GM21423 (cell line): ENCODE measurements around the gene ERCC3.
"Not testable (repeated sequence)": the region's sequence is repeated elsewhere in the genome, so short reads cannot be mapped to it uniquely, and the experiment has no call there.

Source experiments
- ATAC-seq: cut with Tn5 transposase; IDR thresholded peaks from one replicate; pipeline ENCODE4 v1.9.1; 2021; ENCODE audit warnings: mild to moderate bottlenecking, moderate library complexity; ENCODE audit not compliant: unreplicated experiment

The ERCC3 gene

DNA sequence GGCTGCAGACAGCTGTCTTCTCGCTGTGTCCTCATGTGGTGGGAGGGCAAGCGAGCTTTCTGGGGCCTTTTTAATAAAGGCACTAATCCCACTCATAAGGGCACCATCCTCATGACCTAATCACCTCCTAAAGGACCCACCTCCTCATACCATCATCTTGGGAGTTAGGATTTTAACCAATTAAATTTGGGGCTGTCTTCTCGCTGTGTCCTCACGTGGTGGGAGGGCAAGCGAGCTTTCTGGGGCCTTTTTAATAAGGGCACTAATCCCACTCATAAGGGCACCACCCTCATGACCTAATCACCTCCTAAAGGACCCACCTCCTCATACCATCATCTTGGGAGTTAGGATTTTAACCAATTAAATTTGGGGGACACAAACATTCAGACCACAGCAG is 66.7 kb downstream of the ERCC3 start:
- not testable (repeated sequence) for ATAC-seq

DNA sequence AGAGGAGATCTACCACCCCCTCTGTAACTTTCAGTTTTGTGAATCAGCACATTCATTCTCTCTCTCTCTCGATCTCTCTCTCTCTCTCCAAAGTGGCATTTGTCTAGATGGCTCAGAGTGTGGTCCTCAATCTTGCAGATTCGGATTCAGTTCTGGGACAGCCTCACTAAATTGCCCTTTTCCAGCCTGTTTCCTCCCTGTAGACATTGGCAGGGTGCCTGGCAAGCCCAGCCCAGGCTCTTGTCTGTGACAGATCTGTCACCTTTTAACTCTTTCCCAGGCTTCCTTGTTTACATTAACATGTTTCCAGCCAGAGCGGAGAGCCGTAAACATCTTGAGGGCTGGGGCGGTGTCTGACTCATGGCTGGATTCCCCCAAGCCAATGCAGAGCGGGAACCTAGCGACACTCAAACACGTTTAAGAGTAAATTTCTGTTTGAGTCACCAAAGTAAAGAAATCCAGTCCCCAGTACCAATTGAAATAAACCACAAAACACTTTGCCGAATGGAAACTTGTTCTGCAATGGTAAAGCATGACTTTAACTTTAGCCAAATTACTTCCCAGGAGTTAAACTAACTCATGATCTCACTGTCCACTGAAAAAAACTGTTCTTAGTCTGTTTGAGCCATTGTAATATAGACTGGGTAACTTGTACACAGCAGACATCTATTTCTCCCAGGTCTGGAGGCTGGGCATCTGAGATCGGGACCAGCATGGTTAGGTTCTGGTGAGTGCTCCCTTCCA is 67.3 kb downstream of the ERCC3 start:
- ATAC-seq: peak; percentile 71

DNA sequence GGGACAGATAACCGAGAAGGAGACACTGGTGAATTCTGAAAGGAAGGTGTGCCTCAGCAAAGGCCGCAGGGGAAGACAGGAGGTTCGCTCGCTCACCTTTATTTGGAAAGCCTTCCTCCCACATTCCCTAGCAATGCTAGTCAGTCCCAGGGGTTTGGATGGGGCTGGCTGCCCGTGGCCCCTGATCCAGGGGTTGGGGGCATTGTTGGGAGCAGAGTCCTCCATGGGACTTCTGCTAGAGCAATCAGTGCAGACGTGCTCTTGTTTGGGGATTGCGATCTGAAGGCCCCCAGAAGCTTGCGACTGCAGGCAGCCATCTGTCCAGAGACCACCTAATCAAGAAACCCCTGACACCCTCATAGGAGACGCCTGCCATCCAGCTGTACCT is 67.8 kb downstream of the ERCC3 start:
- ATAC-seq: peak; percentile 16

DNA sequence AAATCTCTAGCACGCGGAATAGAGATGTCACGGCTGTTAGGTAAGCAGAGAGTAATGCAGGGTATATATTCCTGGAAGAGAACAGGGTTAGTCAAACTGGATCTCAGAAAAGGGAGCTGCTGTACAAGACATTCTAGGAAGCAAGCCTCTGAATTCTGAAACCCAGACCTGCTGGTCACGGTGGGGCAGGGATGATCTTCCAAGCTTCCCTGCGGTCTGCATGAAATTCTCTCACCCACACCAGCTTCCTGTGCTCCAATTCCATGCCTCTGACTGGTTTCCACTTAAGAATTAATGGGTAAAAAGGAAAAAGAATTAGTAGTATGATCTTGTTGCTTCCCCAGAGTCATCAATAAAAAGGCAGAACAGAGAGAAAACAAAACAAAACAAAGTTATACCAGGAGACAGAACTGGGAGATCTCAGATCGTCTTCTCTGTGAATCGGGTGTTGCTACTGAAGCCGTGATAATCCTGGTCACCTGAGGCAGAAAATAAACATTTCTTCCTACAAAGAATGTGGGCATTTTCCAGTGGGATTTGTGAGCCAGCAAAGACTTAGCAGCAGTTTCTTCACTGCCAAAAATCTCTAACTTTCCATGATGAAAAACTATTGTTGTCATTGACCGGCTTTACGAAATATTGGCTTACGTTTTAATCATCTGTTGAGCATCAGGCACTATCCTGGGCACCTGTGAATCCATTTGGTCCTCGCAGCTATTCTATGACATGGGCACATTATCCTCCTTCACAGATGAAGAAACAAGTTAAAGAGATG is 68.6 kb downstream of the ERCC3 start:
- no peak for ATAC-seq

DNA sequence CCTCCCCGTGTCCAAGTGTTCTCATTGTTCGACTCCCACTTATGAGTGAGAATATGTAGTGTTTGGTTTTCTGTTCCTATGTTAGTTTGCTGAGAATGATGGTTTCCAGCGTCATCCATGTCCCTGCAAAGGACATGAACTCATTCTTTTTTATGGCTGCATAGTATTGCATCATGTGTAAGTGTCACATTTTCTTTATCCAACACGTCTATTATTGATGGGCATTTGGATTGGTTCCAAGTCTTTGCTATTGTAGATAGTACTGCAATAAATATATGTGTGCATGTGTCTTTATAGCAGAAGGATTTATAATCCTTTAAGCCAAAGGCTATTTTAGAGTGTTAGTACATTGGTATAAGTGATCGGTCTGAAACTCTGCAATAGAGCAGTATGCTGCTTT is 69.8 kb downstream of the ERCC3 start:
- not testable (repeated sequence) for ATAC-seq

DNA sequence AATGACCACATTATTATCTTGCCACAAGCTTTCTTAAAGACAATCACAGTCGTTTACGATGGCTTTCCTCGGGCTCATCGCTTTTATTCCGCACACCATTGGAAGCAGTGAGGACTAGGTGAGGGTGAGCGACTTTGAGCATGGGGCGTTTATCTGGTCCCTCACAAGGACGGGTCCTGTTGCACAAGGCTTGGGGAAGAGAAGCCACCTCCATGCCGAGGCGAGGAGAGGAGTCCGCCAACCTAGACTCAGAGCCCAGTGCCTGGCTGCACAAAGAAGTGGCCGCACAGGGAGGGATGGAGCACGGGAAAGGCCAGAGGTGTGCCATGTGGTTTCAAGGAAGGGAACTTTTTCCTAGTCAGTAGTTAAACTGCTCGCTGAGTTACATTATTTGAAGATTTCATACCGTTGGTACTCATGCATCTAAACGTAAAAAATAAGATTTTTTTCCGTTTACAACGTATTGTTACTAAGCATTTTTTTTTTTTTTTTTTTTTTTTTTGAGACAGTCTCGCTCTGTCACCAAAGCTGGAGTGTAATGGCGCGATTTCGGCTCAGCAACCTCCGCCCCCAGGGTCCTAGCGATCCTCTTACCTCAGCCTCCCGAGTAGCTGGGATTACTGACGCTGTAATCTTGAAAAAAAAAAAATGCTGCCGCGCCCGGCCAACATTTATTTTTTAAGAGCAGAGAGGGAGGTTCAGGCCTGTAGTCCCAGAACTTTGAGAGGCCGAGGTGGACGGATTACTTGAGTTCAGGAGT is 73.0 kb downstream of the ERCC3 start:
- ATAC-seq: no peak

DNA sequence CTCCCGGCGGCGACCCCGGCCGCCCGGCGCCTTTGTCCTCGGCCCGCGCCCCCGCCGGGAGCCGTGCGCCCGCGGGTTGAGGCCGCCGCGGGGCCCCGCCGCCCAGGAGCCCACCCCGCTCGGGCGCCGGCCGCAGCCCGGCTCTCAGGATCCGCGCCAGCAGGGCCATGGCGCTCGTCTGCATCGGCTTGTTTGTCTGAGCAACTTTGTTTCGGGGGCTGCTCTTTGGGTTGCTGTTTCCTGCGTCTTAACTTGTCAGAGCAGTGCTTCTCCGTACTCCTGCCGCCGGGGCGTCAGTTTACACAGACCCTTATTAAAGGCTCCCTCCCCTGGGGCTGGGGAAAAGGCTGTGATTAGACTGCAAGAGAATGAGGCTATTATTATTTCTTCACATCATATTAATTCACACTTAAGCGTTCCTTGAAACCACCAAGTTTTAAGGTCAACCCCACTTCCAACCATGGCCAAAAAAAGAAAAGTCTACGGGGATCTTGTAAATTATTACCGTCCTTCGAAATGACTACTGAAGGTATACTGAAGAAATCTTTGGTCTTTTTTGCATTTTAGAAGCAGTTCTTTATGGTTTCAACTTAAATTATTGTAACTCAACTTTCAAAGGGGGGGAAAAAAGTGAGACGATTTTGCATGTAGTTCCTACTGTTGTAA is 73.7 kb downstream of the ERCC3 start, which contains the start of gene CYP27C1:
CYP27C1 (minus strand) TSS at position 198 of the 666 bp plus-strand sequence; CDS start at position 169, 29 bp downstream.
- no peak for ATAC-seq

DNA sequence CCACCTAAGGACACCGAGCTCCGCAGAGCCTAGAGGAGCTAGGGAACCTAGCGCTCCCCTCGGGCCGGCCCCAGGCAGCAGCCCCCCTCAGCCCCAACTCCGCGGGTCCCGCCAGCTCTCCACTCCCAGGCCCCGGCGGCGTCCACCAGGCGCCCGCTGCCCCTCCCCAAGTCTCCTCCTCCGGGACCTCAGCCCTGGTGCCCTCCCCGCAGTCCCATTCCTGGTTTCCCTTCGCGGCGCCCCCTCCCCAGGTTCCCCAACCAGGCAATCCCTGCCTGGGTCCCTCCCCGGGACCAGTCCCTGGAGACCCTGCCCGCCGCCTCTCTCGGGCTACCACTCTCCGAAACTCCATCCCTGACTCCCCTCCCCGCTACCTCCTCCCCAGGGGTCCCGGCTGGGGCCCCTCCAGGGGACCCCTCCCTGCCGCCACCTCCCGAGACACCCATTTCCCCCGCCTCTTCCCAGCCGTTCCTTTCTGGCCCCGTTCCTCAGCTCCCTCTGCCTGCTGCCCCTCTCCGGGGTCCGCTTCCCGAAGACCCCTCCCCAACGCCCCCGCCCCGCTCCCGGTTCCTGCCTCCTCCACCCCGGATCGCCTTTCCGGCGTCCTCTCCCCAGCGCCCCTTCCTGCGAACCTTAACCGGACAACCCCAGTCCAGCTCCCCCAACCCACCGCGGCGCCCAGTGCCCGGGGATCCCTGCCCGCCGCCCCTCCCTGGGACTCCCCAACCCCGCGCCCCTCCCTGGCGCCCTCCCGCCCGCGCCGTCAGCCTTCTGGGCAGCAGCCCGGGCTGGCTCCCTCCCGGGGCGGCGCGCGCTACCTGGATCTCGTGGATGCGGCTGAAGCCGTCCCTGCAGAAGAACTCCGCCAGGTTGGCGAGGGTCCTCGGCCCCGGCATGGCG is 74.5 kb downstream of the ERCC3 start:
- no peak for ATAC-seq

DNA sequence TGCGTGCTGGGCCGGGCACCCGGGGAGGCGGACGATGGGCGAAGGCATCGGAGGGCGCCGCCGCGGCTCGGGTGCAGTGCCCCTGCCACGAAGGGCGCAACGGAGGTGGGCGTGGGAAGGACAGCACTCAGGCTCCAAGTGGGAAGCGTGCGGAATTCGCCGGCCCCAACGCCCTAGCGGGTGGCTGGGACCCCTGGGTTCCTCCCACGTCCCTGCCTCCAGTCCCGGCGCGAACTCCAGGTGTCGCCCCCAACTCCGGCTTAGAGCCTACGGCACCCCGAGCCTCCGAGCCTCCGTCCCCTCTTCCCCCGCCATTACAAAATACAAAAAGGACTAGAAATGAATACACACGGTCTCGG is 75.2 kb downstream of the ERCC3 start:
- ATAC-seq: no peak

DNA sequence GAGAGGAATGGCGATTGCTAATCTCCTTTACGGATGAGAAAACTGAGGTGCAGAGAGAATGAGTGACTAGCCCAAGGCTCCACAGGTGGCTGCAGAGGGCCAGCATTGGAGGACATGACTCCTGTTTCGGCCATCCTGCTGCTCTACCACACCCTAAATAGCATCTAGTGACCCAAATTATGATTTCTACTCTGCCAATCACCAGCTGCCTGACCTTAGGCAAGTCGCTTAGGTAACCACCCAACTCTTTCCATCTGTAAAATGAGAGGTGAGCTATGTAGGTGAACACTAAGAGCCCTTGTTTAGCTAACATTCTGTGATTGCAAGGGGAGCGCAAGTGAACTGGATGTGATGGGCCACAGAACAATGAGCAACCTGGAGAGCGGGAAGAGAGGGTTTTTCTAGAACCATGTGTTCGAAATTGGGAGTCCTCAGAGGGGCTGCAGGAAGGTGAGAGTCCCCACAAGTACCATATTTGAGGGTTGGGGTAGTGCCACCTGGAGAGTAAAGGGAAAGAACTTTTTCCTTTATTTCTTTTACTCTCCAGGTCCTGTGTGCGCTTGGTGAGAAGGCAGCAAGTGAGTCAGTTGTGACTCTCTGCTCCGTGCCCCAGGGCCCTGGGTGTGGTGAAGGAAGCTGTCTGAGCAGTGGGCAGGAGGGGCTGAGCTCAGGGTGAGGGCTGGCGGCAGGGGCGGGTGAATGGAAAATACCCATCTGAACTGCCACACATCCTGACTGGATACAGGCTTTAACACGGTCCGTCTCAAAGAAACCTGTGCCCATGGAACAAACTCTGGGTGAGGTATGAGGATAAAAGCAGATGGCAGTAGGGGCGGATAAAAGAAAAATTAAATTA is 76.2 kb downstream of the ERCC3 start:
- no peak for ATAC-seq

DNA sequence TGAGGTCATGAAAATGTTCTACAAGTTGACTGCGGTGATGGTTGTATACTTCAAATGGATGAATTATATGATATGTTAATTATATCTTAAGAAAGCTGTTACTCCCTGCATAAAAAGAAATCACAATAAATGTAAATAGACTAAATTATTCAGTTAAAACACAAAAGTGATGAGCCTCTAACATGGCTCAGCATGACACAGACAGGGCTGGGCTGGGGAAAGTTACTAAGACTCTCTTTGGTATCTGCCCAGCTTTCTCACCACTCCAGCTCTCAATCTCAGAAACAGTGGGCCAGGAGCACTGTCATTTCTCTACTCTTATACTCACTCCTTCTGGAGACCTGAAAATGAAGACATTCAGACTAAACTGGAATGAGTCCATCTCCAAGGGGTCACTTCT is 77.4 kb downstream of the ERCC3 start:
- no peak for ATAC-seq

DNA sequence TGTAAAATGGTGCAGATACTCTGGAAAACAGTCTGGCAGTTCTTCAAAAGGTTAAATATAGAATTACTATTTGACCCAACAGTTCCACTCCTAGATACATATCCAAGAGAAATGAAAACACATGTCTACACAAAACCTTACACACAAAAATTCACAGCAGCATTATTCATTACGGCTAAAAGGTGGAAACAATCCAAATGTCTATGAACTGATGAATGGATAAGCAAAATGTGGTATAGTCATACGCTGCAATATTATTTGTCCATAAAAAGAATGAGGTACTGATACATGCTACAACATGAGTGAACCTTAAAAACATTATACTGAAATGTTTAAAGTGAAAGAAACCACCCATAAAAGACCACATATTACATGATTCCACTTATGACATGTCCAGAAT is 77.8 kb downstream of the ERCC3 start:
- no peak for ATAC-seq

DNA sequence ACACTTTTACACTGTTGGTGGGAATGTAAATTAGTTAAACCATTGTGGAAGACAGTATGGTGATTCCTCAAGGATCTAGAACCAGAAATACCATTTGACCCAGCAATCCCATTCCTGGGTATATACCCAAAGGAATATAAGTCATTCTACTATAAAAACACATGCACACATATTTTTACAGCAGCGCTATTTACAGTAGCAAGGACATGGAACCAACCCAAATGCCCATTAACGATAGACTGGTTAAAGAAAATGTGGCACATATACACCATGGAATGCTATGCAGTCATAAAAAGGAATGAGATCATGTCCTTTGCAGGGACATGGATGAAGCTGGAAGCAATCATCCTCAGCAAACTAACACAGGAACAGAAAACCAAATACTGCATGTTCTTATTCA is 79.7 kb downstream of the ERCC3 start:
- not testable (repeated sequence) for ATAC-seq

DNA sequence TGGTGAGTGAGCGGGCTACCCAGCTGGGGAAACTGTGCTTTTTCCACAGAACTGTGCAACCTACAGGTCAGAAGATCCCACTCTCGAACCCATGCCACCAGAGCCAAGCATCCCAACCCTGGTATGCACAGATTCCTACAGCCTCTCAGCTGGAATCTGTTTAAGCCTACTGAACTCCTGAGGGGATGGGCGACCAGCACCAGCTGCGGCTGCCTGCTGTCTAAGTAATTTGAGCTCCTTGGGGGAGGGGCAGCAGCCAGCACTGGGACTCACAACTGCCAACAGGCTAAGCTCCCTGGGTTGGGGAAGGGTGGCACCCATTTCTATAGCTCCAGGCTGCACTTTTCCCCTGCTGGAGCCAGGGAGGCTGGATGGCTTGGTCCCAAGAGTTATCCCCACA is 85.6 kb downstream of the ERCC3 start:
- ATAC-seq: no peak
